CD4-positive, alpha-beta T cell (primary cell): ENCODE results near the gene MAN1C1. TPM values are rescaled to one million over a fixed set of nuclear protein-coding genes. Genes with fewer than 3 reads are reported as not detected.

Experiments used
- ATAC-seq: fragments of 200-7000 bp; cut with Tn5 transposase; one replicate; pipeline ENCODE4 v1.10.0; 2022; ENCODE audit warnings: mild to moderate bottlenecking; ENCODE audit not compliant: poor library complexity
- CTCF ChIA-PET: fragments of 350-600 bp; sonication (Branson Sonifier 250); formaldehyde crosslinking; loops from one replicate; lab custom pipeline; 2021; ENCODE audit warnings: antibody characterized with exemption, inconsistent platforms; lab: Charles Lee
- POLR2A ChIA-PET: fragments of 350-600 bp; sonication (Branson Sonifier 250); formaldehyde crosslinking; loops from one replicate; lab custom pipeline; 2021; ENCODE audit warnings: antibody characterized with exemption, inconsistent platforms; lab: Charles Lee
- DNase-seq, 14 experiments: peaks; one replicate each; pipeline ENCODE4 v3.0.0-alpha.2; 2013 to 2020; ENCODE audit warnings: mixed read lengths in 2 of 14
- H3K27ac ChIP-seq, 2 donors: one replicate each; pipeline versions ENCODE4 v1.5.1 to v1.7.0; 2013; ENCODE audit warnings: low read length in 2 of 2, low read depth in 1 of 2, mild to moderate bottlenecking in 1 of 2
- H3K27me3 ChIP-seq, 2 experiments: 1 replicate in 1 of 2; 2 replicates in 1 of 2; pipeline versions ENCODE4 v1.6.1 to v1.7.0; 2013; ENCODE audit warnings: low read length in 2 of 2, control low read depth in 1 of 2, mild to moderate bottlenecking in 1 of 2, moderate library complexity in 1 of 2; ENCODE audit not compliant: insufficient read depth in 2 of 2, control insufficient read depth in 1 of 2
- H3K36me3 ChIP-seq: one replicate; pipeline ENCODE4 v1.6.1; 2013; ENCODE audit warnings: low read length, control low read depth; ENCODE audit not compliant: insufficient read depth
- H3K4me1 ChIP-seq: one replicate; pipeline ENCODE4 v1.6.1; 2013; ENCODE audit warnings: low read length, control low read depth; ENCODE audit not compliant: insufficient read depth
- H3K4me3 ChIP-seq: one replicate; pipeline ENCODE4 v1.5.1; 2013; ENCODE audit warnings: mild to moderate bottlenecking, low read length, moderate library complexity
- H3K9me3 ChIP-seq, 2 experiments: 1 replicate in 1 of 2; 2 replicates in 1 of 2; pipeline versions ENCODE4 v1.6.1 to v1.7.0; 2013; ENCODE audit warnings: low read length in 2 of 2, mild to moderate bottlenecking in 2 of 2, control low read depth in 1 of 2, moderate library complexity in 1 of 2; ENCODE audit not compliant: control insufficient read depth in 1 of 2, insufficient read depth in 1 of 2
- H3K27ac Mint-ChIP-seq: one replicate; pipeline ENCODE4 v1.8.0; 2020; ENCODE audit warnings: mixed read lengths
- H3K27me3 Mint-ChIP-seq: one replicate; pipeline ENCODE4 v1.8.0; 2021; ENCODE audit warnings: mixed read lengths
- H3K36me3 Mint-ChIP-seq: one replicate; pipeline ENCODE4 v1.8.0; 2021; ENCODE audit warnings: low read depth, mixed read lengths
- H3K4me1 Mint-ChIP-seq: one replicate; pipeline ENCODE4 v1.8.0; 2021; ENCODE audit warnings: low read depth, mixed read lengths
- H3K4me3 Mint-ChIP-seq: one replicate; pipeline ENCODE4 v1.8.0; 2020; ENCODE audit warnings: mild to moderate bottlenecking, mixed read lengths
- H3K9me3 Mint-ChIP-seq: one replicate; pipeline ENCODE4 v1.8.0; 2020; ENCODE audit warnings: mixed read lengths
- intact Hi-C, 2 experiments: fragments of 100-400 bp; cut with DNase I in 1 of 2; cut with micrococcal nuclease in 1 of 2; formaldehyde crosslinking; loops; one replicate each; pipeline versions ENCODE4 v1.15.1 to v1.9.0; 2023 to 2025; cut with DNase I, micrococcal nuclease
- total RNA-seq, 174 experiments: library from RNA in 2 of 174; stranded (reverse) in 2 of 174; gene quantifications; one replicate each; pipeline ENCODE4 v1.2.3 and lab custom pipeline; 2021 to 2026
- TF ChIP-seq, protein P1 (sequence below): fragments of 200-600 bp; IDR thresholded peaks from one replicate; pipeline ENCODE4 v1.8.0; 2022; ENCODE audit warnings: antibody characterized with exemption, mild to moderate bottlenecking

The MAN1C1 gene
- total RNA-seq, 2 experiments from 2014 or later, result 44.4 to 46.9 TPM

DNA sequence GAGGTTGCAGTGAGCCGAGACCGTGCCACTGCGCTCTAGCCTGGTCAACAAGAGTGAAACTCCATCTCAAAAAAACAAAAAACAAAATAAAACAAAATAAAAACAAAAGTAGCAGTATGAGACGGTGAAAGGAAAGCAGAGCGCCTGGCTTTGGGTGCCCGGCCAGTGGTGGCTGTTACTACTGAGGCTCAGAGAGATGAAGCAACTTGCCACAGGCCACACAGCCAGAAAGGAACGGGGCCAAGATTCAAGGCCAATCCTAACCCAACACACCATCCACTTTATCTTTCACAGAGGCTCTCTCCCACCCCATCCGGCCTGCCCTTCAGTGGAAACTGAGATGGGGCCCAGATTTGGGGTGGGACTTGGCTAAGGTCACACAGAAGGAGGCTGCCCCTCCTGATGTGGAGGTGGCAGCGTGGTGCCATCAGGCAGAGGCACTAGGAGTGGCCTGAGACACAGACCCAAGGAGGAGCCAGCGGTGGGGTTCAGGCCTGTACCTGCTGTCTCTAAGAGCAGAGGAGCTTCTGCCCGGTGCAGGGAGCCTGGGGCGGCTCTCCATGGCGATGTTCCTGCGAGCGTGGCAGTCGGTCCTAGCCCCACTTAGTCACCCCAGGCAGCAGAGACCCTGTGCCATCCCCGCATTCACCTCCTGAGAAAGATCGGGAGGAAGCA lies 40.0 kb upstream of the MAN1C1 start:
- Mint-ChIP-seq H3K4me3 (no peak overlapping the region), H3K27ac (no peak overlapping the region), H3K4me1 (peaks cover 33% of the 10 kb centered on the region), H3K9me3 (no peaks in the 10 kb centered on the region), H3K36me3 (no peaks in the 10 kb centered on the region), H3K27me3 (no peaks in the 10 kb centered on the region)
- Histone ChIP-seq H3K4me3 (no peak overlapping the region), H3K36me3 (no peaks in the 10 kb centered on the region), H3K27ac (no peak overlapping the region), H3K9me3 (no peaks in the 10 kb centered on the region), H3K4me1 (peaks cover 27% of the 10 kb centered on the region), H3K27me3 (no peaks in the 10 kb centered on the region)
- ChIA-PET POLR2A (no interaction called here), CTCF (no interaction called here)
- intact Hi-C loops, result no loop called here
- TF ChIP-seq, protein P1, sequence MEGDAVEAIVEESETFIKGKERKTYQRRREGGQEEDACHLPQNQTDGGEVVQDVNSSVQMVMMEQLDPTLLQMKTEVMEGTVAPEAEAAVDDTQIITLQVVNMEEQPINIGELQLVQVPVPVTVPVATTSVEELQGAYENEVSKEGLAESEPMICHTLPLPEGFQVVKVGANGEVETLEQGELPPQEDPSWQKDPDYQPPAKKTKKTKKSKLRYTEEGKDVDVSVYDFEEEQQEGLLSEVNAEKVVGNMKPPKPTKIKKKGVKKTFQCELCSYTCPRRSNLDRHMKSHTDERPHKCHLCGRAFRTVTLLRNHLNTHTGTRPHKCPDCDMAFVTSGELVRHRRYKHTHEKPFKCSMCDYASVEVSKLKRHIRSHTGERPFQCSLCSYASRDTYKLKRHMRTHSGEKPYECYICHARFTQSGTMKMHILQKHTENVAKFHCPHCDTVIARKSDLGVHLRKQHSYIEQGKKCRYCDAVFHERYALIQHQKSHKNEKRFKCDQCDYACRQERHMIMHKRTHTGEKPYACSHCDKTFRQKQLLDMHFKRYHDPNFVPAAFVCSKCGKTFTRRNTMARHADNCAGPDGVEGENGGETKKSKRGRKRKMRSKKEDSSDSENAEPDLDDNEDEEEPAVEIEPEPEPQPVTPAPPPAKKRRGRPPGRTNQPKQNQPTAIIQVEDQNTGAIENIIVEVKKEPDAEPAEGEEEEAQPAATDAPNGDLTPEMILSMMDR, result no peak
- ATAC-seq (no peak), DNase-seq (no peak)

- Mint-ChIP-seq H3K4me1 (peaks cover 30% of the 10 kb centered on the region), H3K4me3 (no peak overlapping the region), H3K27me3 (no peaks in the 10 kb centered on the region), H3K27ac (no peak overlapping the region), H3K9me3 (no peaks in the 10 kb centered on the region), H3K36me3 (no peaks in the 10 kb centered on the region)
- intact Hi-C loops, result no loop called here
- Histone ChIP-seq H3K4me3 (no peak overlapping the region), H3K27ac (no peak overlapping the region), H3K4me1 (peaks cover 20% of the 10 kb centered on the region), H3K27me3 (no peaks in the 10 kb centered on the region), H3K36me3 (no peaks in the 10 kb centered on the region), H3K9me3 (no peaks in the 10 kb centered on the region)
- ATAC-seq (peak; percentile 50), DNase-seq (peak in 2 of 14 experiments; percentile 14 to 29)
- TF ChIP-seq, protein P1, result no peak
- ChIA-PET POLR2A (no interaction called here), CTCF (no interaction called here)
These were observed 39.3 kb upstream of the MAN1C1 start for GRCh38 chr1:25577134-25577920.

- H3K36me3 Mint-ChIP-seq, result no peaks in the 10 kb centered on the region
- Histone ChIP-seq H3K9me3 (no peaks in the 10 kb centered on the region), H3K27me3 (no peaks in the 10 kb centered on the region), H3K4me3 (no peak overlapping the region), H3K36me3 (no peaks in the 10 kb centered on the region), H3K4me1 (no peaks in the 10 kb centered on the region), H3K27ac (no peak overlapping the region)
- H3K9me3 Mint-ChIP-seq, result no peaks in the 10 kb centered on the region
- ChIA-PET POLR2A (interaction anchor here (0.7 to 3.3 kb wide), 3 partner anchors 8 to 31 kb away, joined by 3 to 12 read pairs (median 3); no protein-coding TSS in a partner anchor), CTCF (interaction anchor here (0.9 kb wide), 1 partner anchor 33 kb away, joined by 3 read pairs; no protein-coding TSS in a partner anchor)
- DNase-seq (no peak), ATAC-seq (no peak)
- no peak overlapping the region for H3K27ac Mint-ChIP-seq
- TF ChIP-seq, protein P1, result no peak
- intact Hi-C loops, result loop anchor here in 1 of 2 experiments (10.0 kb wide), 1 partner anchor 1685 kb away; no protein-coding TSS in a partner anchor
- H3K4me3 Mint-ChIP-seq, result no peak overlapping the region
- H3K27me3 Mint-ChIP-seq, result no peaks in the 10 kb centered on the region
- peaks cover 12% of the 10 kb centered on the region for H3K4me1 Mint-ChIP-seq
These were observed 37.0 kb upstream of the MAN1C1 start for GRCh38 chr1:25579292-25580252.
